ENCODE data around the gene ILK.

The ILK gene

DNA sequence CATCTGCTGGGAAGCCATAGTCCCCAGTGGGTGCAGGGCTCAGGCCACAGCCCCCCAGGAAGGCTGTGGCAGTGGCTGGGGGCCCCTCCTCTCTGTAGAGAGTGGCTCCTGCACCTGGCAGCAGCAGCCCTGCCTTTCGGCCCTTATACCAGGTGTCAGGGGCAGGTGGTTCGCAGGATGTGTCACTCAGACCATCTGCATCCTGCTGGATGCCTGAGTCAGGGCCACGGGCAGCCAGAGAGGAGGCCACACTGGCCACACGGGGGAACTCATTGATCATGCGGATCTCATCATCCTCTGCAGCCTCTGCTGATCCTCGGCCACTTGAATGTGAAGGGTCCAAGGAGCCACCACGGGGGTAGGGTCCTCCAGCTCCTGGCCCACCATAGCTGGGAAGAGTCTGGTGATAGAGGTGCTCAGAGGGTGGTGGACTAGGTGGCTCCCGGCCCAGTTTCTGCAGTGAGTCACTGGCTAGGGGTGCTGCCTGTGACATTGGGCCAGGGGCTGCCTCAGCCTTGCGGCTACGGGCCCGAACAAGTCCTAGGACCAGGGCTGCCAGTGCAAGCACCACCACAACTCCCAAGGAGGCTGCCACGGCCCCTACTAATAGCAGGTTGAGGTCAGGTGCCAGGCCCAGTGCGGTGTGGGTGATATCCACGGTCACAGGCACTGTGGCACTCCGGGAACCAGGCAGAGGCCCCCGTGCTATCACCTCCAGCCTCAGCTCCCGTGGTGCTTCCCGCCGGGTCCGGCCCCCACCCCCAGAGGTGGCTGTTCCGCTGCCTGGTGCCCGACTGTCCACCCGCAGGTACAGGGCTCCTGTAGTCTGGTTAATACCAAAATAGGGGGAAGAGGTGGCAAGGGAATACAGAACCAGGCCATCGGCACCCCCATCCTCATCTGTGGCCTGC is 18.9 kb downstream of the ILK start:
- DNase-seq = peak; percentile 33

DNA sequence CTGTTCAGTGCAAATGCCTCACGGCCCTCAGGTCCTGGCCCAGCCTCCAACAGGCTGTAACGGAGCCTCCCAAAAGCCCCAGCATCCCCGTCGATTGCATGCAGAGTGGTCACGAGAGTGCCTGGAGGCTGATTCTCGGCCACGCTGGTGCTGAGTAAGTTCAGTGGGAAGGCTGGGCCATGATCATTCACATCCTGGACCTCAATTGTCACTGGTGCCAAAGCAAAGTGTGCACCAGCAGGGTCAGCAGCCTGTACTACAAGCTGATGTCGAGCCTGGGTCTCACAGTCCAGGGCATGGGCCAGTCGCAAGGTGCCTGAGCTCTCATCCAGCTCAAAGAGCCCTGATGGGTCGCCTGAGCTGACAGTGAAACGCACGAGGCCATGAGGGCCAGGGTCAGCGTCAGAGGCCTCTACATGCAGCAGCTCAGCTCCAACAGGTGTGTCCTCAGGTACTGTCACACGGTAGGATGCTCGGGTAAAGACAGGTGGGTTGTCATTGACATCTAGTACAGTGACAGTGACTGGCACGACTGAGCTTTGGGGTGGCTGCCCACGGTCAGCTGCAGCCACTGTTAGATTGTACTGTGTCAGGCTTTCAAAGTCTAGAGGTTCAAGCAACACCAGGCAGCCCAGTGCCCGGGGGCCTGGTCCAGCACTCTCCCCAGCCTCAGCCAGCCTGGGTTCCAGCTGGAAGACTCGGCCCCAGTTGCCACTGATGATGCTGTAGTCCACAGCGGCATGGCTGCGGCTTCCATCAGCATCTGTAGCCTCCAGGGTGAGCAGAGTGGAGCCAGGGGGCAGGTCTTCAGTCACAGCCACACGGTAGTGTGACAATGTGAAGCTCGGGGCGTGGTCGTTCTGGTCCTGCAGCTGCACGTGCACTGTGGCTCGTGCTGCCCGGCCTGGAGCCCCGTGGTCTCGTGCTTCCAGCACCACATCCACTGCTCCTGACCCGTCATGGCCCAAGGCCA is 20.1 kb downstream of the ILK start:
- no peak for DNase-seq

- no peak for DNase-seq
Observed at GRCh38 chr11:6625156-6625831, 21.7 kb downstream of the ILK start.

GRCh38 chr11:6625832-6626420 is 22.4 kb downstream of the ILK start:
- DNase-seq = no peak

GRCh38 chr11:6626971-6627761 is 23.6 kb downstream of the ILK start:
- no peak for DNase-seq

DNA sequence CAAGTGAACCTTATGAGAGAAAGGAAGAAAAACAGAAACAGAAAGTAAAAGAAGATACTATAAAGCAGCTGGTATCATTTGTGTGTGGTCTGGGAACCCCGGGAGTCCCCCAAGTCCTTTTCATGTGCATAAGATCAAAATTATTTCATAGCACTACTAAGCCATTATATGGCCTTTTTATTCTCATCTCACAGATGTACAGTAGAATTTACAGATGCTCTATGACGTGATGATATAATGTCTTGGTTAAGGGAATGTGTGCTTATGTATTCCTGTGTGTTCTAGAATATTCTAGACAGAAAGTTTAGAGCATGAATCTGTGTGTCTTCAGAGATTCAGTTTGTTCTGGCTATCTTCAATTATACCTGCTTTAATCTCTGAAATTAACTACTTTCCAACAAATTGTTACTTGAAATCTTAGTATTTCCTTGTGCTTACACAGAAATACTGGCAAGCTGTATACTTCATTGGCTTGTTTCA is 24.2 kb downstream of the ILK start:
- DNase-seq = no peak

- DNase-seq = no peak
Observed at GRCh38 chr11:6628526-6628925, 25.0 kb downstream of the ILK start.

- DNase-seq = no peak
Observed at GRCh38 chr11:6629573-6629891, 26.0 kb downstream of the ILK start.

GRCh38 chr11:6629892-6630631 is 26.5 kb downstream of the ILK start:
- peak; percentile 36 for DNase-seq

DNA sequence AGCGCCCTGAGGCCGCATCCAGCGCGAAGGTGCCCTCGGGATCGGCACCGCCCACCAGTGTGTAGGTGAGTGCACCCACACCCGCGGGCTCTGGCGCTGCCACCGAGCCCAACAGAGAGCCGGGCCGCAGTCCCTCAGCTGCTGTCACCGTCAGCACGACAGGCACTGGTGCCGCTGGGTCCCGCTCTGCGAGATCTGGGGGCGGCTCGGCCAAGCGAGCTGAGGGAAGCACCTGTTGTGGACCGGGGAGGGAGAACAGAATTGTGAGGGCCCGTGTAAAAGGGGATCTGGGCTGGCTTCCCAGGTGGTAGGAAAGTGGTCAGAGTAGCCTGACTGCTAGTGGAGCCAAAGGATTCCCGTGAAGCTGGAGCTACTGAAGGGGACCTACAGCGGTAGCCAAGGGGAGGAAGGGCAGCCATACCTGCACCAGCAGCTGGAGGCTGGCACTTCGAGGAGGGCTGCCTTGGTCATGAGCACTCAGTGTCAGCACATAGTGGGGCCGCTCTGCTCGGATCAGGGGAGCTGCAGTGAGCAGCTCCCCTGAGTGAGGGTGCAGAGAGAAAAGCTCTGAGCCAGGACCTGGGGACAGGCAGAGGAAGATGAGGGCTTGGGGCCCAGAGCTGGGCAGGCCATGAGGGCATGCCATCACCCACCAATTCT is 27.2 kb downstream of the ILK start:
- DNase-seq = no peak

DNA sequence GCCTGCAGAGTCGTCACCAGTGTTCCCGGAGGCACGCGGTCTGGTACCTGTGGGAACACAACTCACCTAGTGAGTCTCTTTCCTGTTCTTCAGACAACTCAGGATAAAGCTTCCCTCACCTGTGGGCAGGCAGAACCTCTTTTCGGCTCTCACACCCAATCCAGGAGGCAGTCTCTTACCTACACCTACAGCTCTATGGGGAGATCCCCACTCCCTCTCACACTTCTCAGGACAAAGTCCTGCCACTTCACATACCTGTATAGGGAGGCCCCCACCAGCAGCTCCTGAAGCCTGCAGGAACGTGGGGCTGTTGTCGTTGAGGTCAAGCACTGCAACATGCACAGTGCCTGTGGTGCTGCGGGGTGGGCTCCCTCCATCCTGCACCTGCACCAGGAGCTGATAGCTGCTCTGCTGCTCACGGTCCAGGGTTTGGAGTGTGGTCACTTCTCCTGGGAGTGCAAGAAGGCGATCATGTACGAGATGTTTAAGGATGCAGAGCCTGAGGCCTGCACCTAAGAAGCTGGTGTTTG is 27.9 kb downstream of the ILK start:
- no peak for DNase-seq

GRCh38 chr11:6632116-6633073 is 28.8 kb downstream of the ILK start:
- DNase-seq = no peak

DNA sequence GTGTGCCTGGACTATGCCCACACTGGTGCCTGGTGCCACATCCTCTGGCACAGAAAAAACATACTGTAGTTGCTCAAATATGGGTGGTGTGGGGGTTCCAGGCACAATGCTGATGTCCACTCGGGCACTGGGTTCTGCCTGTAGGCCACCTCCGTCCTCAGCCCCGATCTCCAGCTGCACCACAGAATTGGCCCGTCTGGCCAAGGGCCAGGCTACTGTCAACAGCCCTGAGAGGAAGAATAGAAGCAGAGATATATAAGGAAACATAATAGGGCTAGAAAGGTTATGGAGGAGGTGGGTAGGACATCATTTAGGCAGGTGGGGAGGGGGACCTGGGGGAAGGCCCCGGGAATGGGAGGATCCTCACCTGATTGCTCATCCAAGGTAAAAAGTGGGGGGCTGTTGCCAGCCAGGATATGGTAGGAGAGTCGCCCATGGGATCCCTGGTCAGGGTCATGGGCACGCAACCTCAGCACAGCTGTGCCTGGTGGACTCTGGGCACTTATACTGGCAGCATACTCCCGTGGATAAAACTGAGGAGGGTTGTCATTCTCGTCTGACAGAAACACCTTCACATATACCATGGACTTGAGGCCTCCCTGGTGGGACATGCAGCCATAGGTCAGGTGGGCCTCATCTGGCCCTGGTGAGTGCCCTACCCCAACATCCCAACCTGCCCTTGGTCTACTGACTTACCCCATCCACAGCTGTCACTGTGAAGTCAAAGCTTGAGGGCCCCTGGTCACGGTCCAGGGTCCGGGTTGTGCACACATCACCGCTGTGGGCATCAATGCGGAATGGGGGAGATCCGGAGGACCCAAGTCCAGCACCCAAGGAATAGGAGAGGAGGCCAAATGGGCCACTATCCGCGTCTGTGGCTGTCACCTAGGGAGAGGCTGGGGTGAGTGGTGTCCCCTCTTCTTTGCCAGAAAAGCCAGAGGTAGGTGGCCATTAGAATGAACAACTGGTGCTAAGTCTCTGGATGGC is 30.1 kb downstream of the ILK start:
- DNase-seq = no peak

- DNase-seq = no peak
Observed at GRCh38 chr11:6634534-6634933, 31.0 kb downstream of the ILK start.

DNA sequence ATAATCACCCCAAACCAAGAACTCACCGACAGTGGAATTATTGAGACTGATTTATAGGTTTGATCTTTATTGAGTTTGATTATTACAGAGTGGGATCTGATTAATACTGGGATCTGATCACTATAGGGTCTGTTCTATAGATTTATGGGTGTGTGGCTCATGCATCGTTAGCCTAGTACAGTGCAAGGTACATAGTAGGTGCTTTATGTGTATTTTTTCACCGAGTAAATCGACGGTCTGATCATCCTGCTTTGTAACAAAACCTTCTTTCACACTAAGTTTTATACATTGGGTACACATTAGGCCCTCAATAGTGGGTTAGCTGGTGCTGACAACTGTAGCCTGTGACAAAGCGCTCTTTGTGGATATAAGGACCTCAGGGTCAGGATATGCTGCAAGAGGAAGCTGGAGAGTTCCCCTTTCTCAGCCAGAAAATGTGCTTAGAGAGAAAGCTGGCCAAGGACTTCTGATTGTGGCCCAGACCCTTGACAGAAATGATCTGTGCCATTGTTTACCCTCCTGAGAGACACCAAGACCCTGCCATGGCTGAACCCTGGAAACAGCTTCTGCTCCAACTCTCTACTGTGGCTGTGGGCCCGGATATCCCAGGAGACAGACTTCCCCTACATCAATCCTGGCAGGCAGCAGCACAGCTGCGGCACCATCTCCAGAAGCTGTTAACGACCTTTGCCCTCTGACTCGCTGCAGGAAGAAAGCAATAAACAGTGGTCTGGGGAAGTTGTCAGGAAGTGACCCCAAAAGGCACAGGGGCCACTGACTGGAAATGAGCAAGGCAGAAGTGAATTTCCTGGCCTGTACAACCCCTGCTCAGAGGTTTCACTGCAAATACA is 31.7 kb downstream of the ILK start:
- DNase-seq = no peak

- no peak for DNase-seq
Observed at GRCh38 chr11:6636480-6636879, 32.9 kb downstream of the ILK start.

GRCh38 chr11:6637871-6638270 is 34.3 kb downstream of the ILK start:
- DNase-seq = no peak

Data from NCI-H774 (cell line).